ENCODE measurements around the gene KICS2. TPM values are rescaled to one million over a fixed set of nuclear protein-coding genes. Genes with fewer than 3 reads are reported as not detected.

The KICS2 gene
- total RNA-seq, 6 donors from 2014 or later, result 6.0 to 16.6 (median 11.6) TPM

DNA sequence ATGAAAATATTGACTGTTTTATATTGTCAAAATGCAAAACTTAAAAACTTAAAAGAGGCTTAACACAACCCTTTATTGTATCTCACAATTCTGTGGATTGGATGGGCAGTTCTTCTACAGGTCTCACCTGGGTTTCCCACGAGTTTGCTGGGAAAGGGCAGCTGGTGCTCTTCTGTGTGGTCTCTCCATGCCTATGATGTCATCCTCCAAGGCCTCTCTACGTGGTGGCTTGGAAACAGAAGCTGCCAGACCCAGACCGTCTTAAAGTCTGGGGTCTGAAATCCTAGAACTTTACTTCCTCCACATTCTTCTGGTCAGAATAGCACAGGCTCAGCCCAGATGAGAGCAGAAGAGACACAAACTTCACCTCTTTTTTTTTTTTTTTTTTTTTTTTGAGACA, 36.5 kb upstream of the KICS2 start:
- Histone ChIP-seq H3K36me3 (no peaks in the 10 kb centered on the region), H3K4me3 (no peak overlapping the region), H3K27ac (no peak overlapping the region), H3K27me3 (no peaks in the 10 kb centered on the region), H3K9me3 (no peaks in the 10 kb centered on the region), H3K4me1 (no peaks in the 10 kb centered on the region)
- ATAC-seq (ENCODE audit: low FRiP score in 2 of 2), result no peak
- DNase-seq, result no peak
- 54 to 66% methylated on average over 3 of the region's 3 CpGs for WGBS, 2 donors
- no peak for TF ChIP-seq POLR2AphosphoS5 (IDR thresholded peaks at IDR 0.05)

DNA sequence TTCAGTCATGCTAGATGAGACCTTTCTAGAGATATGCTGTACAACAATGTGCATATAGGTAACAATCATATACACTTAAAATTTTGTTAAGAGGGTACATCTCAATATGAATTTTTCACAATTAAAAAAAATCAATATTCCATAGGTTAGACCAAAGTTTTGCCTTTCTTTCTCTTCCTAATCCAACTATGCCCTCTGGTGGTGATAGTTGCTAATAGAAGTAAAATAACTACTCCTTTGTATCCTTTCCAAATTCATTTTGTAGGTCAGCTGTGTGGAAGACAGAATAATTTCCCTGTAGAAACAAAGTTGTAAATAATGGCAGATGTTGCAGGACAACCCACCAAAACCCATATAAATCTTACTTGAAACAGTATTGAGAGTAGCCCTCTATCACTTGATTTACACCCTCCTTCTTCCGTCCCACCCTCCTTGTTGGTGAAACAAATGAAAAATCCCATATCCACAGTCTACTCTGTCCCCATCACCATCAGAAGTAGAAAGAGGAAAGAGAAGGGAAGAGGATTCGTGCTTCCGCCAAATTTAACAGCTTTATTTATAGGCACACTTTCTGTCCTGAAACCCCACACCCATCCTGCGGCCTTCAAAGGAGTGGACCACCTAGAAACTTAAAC, 34.2 kb upstream of the KICS2 start:
- DNase-seq, result no peak
- TF ChIP-seq, protein P1, sequence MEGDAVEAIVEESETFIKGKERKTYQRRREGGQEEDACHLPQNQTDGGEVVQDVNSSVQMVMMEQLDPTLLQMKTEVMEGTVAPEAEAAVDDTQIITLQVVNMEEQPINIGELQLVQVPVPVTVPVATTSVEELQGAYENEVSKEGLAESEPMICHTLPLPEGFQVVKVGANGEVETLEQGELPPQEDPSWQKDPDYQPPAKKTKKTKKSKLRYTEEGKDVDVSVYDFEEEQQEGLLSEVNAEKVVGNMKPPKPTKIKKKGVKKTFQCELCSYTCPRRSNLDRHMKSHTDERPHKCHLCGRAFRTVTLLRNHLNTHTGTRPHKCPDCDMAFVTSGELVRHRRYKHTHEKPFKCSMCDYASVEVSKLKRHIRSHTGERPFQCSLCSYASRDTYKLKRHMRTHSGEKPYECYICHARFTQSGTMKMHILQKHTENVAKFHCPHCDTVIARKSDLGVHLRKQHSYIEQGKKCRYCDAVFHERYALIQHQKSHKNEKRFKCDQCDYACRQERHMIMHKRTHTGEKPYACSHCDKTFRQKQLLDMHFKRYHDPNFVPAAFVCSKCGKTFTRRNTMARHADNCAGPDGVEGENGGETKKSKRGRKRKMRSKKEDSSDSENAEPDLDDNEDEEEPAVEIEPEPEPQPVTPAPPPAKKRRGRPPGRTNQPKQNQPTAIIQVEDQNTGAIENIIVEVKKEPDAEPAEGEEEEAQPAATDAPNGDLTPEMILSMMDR (IDR thresholded peaks at IDR 0.05), result peak; percentile 40 to 77 (median 64)
- TF ChIP-seq POLR2A (IDR thresholded peaks at IDR 0.05), result no peak
- no peaks in the 10 kb centered on the region for H3K27me3 ChIP-seq
- H3K4me1 ChIP-seq, result no peaks in the 10 kb centered on the region
- no peak overlapping the region for H3K4me3 ChIP-seq
- H3K27ac ChIP-seq, result no peak overlapping the region
- ATAC-seq (ENCODE audit: low FRiP score in 2 of 2), result peak in 1 of 2 donors; percentile 65
- WGBS, 2 donors, result 59 to 74% methylated on average over 4 of the region's 4 CpGs
- no peaks in the 10 kb centered on the region for H3K36me3 ChIP-seq
- no peaks in the 10 kb centered on the region for H3K9me3 ChIP-seq

DNA sequence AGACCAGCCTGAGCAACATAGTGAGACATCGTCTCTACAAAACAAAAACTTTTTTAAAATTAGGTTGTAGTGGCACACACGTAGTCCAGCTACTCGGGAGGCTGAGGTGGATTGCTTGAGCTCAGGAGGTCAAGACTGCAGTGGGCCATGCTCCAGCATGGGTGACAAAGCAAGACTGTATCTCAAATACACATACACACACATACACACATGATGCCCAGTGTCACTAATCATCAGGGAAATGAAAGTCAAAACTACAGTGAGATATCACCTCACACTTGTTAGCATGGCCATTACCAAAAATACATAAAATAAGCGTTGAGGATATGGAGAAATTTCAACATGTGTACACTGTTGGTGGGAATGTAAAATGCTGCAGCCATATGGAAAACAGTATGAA, 33.2 kb upstream of the KICS2 start:
- no peaks in the 10 kb centered on the region for H3K27me3 ChIP-seq
- H3K4me1 ChIP-seq, result no peaks in the 10 kb centered on the region
- DNase-seq (no peak), ATAC-seq (ENCODE audit: low FRiP score in 2 of 2) (no peak)
- no peak overlapping the region for H3K27ac ChIP-seq
- no peaks in the 10 kb centered on the region for H3K9me3 ChIP-seq
- WGBS, 2 donors, result 63 to 69% methylated on average over 4 of the region's 4 CpGs
- H3K36me3 ChIP-seq, result no peaks in the 10 kb centered on the region
- TF ChIP-seq, protein P1 (IDR thresholded peaks at IDR 0.05), result no peak
- no peak for TF ChIP-seq EP300 (IDR thresholded peaks at IDR 0.05)
- TF ChIP-seq POLR2AphosphoS5 (IDR thresholded peaks at IDR 0.05), result no peak
- TF ChIP-seq POLR2A (IDR thresholded peaks at IDR 0.05), result no peak
- no peak overlapping the region for H3K4me3 ChIP-seq

DNA sequence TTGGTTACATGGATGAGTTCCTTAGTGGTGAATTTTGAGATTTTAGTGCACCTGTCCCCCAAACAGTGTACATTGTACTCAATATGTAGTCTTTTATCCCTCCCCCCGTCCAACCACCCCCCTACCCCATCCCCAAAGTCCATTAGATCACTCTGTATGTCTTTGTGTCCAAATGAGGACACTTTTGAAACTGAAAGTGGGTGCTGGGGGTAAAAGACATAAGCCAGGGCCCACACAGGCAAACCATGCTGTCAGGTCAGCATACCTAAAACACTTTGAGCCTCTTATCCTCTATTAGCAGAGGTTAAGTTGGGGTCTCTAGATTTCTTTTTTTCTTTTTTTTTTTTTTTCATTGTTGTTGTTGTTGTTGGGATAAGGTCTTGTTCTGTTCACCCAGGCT, 31.3 kb upstream of the KICS2 start:
- H3K9me3 ChIP-seq, result no peaks in the 10 kb centered on the region
- DNase-seq, result no peak
- TF ChIP-seq, protein P1 (IDR thresholded peaks at IDR 0.05), result no peak
- TF ChIP-seq EP300 (IDR thresholded peaks at IDR 0.05) (no peak), POLR2AphosphoS5 (IDR thresholded peaks at IDR 0.05) (no peak), POLR2A (IDR thresholded peaks at IDR 0.05) (no peak)
- WGBS, 2 donors, result 33 to 58% methylated on average over 1 of the region's 1 CpG
- no peak for ATAC-seq (ENCODE audit: low FRiP score in 2 of 2)
- H3K4me3 ChIP-seq, result no peak overlapping the region
- H3K4me1 ChIP-seq, result no peaks in the 10 kb centered on the region
- peak overlapping the region in 2 of 4 donors; percentile 35 to 43 for H3K27ac ChIP-seq
- no peaks in the 10 kb centered on the region for H3K36me3 ChIP-seq
- H3K27me3 ChIP-seq, result no peaks in the 10 kb centered on the region

DNA sequence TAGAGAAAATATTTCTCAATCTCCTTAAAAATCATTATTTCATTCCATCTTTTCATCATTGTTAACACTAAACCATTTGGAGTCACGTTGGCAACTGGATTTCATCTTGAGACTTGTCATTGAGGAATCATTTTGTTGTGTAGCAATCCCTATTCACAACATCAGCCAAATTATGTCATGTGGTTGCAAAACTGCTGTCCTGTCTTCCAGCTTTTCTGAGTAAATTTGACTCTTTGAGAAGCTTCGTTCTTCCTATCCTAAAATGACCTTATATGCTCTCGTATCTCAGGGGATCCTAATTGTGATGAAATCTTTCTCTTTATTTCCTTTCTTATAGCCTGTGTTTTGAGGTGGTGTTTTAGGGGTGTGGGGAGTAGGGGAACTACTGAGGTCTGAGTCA, 30.6 kb upstream of the KICS2 start:
- H3K27me3 ChIP-seq, result no peaks in the 10 kb centered on the region
- H3K27ac ChIP-seq, result peak overlapping the region in 2 of 4 donors; percentile 30 to 43
- no peaks in the 10 kb centered on the region for H3K36me3 ChIP-seq
- H3K9me3 ChIP-seq, result no peaks in the 10 kb centered on the region
- no peaks in the 10 kb centered on the region for H3K4me1 ChIP-seq
- ATAC-seq (ENCODE audit: low FRiP score in 2 of 2) (peak in 1 of 2 donors; percentile 90), DNase-seq (no peak)
- 60 to 65% methylated on average over 3 of the region's 3 CpGs for WGBS, 2 donors
- no peak for TF ChIP-seq POLR2A (IDR thresholded peaks at IDR 0.05)
- TF ChIP-seq POLR2AphosphoS5 (IDR thresholded peaks at IDR 0.05), result peak in 1 of 2 donors; percentile 67
- no peak overlapping the region for H3K4me3 ChIP-seq

DNA sequence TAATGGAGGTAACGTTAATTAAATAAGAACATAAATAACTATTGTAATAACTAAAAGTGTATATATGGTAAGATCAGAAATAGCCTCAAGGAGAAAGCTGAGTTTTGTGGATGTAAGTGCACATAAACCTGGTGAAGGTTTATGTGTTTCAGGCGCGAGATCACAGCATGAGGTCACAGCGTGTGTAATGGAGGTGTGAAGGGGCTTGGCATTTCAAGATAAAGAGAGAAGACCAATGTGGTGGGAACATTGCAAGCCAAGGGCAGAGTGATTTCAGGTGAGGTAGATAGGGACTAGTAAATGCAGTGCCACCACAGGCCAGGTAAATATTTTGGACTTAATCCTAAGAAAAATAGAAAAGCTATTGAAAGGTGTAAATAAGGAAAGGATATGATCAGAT, 21.7 kb upstream of the KICS2 start:
- Histone ChIP-seq H3K36me3 (no peaks in the 10 kb centered on the region), H3K9me3 (no peaks in the 10 kb centered on the region), H3K4me1 (no peaks in the 10 kb centered on the region), H3K27me3 (no peaks in the 10 kb centered on the region), H3K27ac (no peak overlapping the region), H3K4me3 (no peak overlapping the region)
- no peak for ATAC-seq (ENCODE audit: low FRiP score in 2 of 2)
- TF ChIP-seq POLR2A (IDR thresholded peaks at IDR 0.05) (no peak), EP300 (IDR thresholded peaks at IDR 0.05) (no peak), POLR2AphosphoS5 (IDR thresholded peaks at IDR 0.05) (no peak)
- TF ChIP-seq, protein P1 (IDR thresholded peaks at IDR 0.05), result no peak
- WGBS, 2 donors, result 85 to 89% methylated on average over 4 of the region's 4 CpGs
- no peak for DNase-seq

Data from upper lobe of left lung (tissue), 6 donors.